Measurements from ENCODE around the gene AGBL1.

Gene AGBL1

DNA sequence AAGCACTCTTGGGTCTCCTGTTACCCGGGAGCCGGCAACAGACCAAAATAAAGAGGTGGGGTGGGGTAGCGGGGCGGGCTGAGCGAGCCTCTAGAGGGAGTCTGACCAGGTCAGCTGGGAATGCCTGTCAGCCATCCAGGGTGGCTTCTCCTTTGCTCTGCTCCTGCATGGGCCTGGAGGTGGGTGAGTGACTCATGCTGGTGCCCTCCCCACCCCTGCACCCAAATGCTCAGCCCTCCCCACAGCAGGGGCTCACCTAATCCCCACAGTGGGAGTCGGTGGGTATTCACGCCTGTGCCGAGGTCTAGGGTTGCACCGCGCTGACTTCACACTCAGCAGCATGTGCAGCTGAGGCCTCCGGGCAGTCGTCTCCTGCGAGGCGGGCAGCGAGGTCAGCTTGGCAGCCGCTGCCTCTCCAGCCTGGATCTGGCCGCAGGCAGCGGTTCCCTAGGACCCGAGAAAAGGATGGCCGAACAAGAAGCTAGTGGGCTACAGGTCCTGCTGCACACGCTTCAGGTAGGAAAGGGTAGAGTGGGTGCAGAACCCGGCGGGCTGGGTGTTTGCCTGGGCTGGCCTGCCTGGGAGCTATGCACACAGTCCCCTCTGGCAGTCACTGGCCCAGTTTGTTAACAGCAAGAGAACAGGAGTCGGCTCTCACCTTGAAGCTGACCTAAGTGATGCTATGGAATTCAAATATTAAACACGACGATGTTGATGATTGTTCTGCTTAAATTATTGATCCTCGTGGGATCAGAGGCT, at the start of gene AGBL1:
TSS of gene AGBL1 (plus strand) at position 364 of the 759 bp plus-strand sequence.
- DNase-seq: no peak

DNA sequence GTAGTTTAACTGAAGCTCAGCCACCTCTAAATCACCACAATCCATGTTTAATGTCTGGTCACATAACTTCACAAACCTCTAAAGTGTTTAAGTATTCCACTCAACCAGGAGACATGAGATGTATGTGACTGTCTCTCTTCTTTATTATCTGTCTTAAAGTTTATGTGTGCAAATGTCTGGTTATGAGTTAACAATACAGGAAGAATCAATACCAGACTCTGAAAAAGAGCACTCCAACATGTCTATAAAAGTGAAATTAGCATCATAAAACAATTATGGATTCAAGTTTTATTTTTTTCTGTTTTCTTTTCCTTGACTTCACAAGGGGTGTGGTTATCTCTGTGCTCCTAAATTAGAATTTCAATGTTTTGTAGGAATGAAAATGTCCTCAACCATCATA, 44.8 kb upstream of the AGBL1 start:
- no peak for DNase-seq

DNA sequence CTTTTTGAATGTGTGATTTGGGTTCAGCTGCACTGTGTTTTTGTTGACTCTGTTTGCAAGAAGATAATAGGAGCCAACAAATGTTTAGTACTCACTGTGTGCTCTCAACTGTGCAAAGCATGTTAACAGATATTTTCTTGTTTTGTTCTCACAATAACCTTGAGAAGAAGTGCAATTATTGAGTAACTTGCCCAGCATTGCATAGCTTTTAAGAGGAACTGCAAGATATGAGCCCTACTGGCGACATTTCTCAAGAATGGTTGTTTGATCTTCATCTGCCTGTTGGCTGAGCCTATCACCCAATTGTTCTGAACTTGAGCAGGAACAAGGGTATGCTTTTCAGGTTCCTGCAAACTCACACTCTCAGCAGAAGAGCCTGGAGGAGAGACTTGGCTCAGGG, 43.4 kb upstream of the AGBL1 start:
- DNase-seq: no peak

DNA sequence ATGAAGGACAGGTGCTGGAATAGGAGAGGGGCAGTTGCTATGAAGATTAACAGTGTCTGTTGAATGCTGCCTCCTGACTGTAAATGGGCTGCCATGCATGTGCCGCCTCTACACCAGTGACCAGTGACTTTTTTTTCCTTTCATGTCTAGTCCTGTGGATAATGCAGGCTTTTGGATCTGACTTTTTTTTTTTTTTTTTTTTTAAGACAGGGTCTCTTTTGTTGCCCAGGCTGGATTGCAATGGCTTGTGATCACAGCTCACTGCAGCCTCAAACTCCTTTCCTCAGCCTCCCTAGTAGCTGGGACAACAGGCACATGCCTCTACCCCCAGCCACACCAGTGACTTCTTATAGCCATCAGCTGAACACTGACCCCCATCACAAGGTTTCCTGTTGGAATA, 41.2 kb upstream of the AGBL1 start:
- DNase-seq: no peak

DNA sequence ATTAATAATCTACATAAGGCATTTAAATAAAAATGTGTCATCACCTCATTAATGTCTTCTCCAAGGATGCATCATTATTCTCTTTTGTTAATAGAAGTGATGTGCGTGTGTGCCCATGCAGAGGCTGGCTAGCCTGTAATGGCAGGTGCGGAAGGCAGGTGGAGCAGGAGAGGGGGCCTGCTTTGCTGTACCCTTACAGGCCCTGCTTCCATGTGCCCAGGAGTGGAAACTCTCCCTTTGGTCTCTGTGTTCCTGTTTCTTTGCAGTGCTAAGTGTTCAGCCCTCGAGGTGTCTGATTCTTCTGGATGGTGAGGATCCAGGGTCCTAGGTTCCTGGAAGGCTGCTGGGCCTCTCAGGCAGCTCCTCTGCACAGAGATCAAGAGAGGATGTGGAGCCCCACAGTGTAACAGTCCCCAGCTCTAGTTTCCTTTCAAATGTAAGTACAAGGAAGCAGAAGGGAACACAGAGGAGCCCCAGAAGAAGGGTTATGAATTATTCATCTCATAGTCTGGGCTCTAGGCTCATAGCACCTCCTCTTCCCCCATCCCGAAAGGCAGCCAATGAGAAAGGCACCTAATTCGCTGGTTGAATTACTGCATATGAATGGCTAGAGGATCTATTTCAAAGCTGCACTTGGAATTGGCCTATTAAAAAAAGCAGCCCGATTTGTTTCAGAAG, 39.2 kb upstream of the AGBL1 start:
- no peak for DNase-seq

DNA sequence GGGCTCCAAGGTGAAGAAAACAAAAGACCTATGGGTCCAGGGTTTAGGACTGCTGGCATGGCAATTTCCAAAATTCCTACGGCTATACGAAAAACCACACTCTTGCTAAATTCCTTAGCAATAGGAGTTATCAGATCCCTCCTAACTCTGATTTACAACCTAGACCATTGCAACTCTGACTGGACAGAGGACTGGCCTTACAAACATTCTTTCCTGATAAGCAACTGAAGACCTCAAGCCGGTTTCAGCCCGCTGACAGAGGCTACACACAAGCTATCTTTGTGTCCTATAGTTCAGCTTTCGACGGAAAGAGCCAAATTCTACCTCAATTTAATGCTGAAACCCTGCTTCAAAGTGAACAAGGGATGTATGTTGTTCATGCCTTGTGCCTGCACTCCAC, 38.3 kb upstream of the AGBL1 start:
- DNase-seq: no peak

DNA sequence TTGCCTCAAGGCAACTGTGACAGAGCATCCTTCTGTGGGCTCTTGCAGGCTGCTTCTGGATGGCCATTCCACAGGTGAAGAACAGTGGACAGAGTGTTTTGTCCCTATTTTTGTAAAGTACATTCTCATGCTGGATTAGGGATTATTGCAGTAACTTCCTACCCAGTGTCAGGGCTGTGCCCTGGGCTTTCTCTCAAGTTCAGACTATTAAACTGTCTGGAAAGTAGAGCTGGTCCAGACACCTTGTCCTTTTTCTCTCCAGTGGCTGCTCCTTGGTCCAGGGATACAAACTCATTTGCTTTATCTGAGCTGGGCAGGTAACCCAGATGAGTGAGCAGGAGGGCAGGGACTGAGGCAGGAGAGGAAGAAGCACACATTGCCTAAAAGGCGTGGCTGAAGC, 37.4 kb upstream of the AGBL1 start:
- DNase-seq: no peak

DNA sequence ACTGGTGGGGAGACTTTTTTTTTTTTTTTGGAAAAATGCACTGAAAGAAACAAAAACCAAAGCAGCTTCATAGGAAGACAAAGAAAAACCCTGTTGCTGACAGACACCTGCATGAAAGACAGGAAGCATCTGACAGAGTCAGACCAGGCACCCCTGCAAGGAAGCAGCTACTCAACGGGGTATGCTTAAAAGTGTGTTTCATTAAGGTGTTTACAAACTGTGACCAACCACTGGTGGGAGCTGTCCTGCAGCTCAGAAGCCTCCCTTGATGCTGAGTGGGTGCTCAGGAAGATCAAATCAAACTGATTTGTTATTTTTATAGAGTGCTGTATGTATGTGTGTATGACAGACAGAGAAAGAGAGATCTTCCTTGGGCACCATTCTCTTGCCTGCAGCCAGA, 34.7 kb upstream of the AGBL1 start:
- no peak for DNase-seq

DNA sequence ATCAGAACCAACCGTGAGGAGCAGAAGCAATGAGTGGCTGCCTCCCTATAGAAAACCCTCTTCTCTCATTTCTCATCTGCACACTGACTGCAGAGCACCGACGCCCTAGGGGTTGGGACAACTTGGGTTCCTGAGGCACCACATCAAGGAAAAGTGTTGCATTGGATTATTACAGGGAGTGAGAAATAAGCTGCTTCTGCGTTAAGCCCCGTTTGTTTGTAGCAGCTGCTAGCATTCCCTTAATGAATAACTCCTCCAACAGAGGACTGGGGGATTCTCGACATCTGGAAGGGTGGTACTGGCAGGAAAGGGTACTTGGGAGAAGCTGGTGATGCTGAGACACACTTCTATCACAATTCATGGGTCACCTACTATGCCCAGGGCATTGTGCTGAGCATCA, 25.3 kb upstream of the AGBL1 start:
- no peak for DNase-seq

DNA sequence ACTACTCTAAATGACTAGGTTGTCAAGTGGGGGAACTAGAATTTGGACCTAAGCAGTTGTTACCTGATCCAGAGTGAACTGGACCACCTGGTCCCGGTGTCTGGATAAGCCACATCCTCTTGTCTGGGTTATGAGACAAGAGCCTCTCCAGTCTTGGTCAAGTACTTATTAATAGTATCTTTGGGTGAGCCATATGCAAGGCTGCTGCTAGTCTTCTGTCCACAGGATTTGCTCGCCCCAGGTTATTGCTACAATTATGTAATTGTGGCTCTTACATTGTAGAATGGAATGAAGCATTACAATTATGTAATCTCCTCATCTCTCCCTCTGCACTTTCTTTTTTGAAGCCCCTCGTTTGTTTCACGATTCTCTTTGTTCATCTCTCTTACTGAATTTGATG, 24.0 kb upstream of the AGBL1 start:
- DNase-seq: no peak

DNA sequence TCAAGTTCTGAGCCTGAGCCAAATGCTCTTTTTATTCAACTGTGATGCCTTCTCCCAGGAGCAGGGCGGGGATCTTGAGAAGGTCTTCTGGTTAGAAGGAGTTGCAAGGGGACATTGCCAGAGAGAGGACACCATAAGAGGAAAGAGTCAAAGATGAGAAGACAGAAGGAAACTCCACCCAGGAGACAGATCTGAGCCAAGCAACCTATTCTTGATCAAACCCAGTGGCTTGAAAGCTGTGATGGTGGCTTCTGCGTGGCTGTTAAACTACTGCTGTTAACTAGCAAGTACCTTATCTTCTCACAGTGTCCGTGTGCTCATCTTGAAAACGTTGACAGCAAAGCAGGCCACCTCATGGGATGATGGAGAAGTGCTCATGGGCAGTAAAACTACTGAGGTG, 19.8 kb upstream of the AGBL1 start:
- DNase-seq: no peak

DNA sequence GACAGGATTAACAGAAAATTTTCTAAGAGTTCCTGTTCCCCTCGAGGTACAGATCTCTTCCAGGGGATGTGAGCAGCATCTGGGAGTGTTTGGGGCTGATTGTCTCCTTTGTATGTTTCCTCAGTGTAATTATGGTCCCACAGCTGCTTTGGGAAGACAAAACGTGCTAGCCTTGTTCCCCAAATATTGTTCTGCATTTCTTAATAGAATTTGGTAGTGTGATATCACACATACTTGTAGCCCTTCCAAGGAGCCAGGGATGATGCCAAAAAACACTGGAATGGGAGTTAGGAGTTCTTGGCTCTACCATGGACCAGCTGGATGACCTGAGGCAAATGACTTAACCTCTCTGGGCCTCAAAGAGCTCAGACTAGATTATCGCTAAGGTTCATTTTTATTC, 19.0 kb upstream of the AGBL1 start:
- DNase-seq: no peak

DNA sequence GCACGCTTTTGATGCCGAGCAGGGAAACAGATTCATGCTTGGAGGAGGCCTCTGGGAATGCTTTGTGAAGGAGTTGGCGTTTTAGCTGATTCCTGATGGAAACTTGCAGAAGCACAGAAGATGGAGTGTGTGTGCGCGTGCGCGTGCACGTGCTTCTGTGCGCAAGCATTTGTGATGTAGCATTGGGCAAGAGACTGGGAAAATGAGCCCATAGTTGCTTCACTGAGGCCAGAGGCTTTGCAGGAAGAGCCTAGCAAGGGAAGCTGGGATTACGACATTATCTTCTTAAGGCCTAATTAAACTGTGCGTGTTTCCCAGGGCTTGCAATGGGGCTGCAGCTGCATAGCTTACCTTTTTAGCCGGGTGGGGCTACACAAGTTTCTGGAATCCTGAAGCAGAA, 18.1 kb upstream of the AGBL1 start:
- no peak for DNase-seq

DNA sequence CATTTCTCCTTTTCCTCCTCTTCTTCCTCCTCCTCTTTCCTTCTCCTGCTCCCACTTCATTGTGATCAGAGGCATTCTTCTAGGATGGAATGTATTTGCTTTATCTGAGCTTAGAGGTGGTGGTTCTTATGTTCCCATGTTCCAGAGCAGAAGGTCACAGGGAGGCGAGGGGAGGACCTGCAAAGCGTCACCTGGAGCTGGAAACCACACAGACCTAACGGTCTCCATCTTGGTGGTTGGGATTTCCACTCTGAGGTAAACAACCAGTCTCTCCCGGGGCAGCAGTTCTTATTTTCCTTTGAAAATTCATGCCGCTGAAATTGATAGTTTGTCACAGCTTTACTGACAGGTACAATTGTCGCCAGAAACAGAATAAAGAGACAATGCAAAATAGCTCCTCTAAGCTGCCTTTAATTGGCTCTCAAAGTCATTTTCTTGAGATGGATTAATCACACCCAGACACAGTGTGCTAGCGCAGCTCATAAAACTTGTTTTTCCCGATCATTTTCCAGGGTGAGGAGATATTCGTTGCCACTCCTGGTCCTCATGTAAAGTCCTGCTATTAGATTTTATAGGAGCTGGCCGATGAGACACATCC, 16.9 kb upstream of the AGBL1 start:
- DNase-seq: no peak

DNA sequence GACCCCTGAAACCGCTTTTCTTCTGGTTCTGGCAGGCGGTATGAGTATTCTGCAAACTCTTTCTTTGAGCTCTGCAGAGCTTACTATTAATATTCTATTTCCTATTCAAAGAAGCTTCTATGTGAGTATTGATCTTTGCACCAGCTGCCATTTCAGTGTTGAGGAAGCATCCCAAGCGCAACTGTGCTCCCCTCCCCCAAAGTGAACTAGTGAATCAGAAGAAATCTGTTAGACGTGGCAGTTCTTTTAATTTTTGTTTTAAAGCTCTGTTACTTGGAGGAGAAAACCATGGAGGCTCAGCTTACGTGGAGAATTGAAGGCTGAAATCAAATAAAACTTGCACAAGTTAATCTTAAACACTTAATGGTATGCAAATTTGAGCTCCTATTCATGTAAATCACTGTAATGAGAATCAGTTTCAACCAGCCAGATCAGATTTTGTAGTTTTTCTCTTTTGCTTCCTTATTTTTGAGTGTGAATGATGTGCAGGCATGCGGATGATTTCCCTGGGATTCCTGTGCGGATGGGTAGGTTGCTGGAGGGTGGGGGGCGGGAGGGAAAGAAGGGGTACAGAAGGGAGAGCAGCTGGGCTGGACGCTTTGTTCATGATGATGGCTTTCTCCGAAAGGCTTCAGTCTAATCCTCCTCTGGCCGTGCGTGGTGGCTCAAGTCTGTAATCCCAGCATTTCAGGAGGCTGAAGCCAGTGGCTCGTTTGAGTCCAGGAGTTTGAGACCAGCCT, 16.1 kb upstream of the AGBL1 start:
- no peak for DNase-seq

DNA sequence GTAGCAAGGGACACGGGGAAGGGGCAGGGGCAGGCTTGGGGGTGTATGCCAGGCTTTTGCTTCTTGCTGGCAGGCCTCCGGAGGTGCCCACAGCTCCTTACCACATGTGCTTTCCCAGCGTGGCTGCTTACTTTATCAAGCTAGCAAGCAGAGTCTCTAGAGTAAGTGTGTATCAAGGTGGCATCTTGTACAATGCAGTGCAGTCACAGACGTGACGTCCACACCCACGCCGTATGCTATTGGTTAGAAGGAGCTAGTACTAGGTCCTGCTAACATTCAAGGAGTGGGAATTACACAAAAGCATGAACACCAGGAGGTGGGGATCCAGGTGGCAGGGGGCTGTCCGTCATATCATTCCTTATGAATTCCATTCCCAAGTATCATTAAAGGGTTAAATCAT, 15.3 kb upstream of the AGBL1 start:
- no peak for DNase-seq

DNA sequence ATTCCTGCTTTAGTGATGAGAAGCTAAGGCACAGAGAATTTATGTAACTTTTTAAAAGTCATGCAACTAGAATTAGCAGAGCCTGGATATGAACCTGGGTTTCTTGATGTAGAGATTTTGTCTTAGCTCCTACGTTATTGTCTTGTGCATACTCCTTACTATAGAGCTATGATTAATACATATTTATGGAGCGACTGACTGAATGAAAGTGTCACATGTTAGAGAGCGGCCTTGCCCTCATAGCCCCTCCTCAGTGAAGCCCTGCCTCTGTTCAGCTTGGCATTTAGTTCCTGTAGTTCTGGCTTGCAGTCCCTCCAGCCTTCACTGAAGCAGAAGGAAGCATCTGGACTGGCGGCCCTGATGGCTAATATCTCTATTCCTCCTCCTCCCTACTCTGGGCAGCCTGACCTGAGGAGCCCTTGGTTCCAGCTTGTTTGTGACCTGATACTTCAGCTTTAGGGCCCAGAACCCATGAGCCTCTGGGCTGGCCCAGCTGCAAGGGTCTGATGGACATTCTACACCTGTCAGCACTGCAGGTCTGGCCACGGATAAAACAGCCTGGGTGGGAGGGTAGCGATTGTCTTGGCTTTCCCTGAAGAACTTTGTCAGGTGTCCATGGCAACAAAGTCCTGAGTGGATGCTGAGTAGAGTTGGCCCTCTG, 13.4 kb upstream of the AGBL1 start:
- no peak for DNase-seq

DNA sequence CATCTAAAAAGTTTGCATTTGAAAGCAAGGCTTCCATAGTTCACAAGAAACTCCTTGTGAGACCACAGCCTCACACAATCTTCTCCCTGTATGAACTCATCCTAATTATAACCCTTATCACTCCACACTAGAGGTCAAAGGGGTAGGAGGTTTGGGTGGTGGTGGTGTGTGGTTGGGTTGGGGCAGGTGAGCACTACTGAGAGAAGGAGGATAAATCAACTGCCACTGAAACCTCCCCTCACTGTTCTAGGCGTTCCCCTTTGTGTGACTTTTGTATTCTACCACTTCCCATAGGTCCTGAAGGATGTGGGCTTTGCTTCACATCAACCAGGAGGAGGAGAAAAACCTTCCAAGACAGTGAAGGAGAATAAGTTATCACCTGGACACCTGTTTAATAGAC, 6.4 kb upstream of the AGBL1 start:
- DNase-seq: no peak

DNA sequence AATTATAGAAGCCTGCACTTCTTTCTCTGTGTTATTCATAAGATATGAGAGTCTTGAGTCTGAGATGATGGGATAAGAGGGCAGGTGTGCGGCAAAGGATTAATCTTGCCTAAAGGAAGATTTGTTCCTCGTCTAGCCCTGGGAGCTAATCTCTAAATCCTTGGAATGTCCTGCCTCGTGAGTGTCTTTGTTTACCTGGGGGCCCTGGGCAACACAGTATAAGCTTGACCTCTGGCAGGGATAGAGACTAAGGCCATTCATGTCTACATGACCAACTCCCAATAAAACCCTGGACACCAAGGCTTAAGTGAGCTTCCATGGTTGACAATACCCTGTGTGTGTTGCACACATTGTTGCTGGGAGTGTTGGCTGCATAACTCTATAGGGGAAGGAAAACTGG, 3.2 kb upstream of the AGBL1 start:
- DNase-seq: no peak

DNA sequence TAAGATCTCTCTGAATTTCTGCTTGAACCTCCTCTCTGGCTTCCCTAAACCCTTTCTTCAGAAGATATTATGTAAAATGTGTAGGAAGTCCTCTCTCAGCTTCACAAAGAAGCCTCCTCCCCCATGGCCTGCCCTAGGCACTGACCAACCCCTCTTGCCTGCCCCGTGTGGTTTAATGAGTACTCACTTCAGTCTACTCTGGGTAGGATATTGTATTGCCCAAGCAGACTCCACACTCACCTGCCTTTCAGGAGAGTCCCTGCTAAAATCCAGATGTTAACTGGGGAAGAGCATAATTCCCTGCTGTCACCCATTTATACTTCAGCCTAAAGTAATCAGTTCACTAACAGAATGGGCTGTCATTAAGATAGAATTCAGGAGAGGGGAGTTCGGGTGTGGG, 2.6 kb upstream of the AGBL1 start:
- no peak for DNase-seq

DNA sequence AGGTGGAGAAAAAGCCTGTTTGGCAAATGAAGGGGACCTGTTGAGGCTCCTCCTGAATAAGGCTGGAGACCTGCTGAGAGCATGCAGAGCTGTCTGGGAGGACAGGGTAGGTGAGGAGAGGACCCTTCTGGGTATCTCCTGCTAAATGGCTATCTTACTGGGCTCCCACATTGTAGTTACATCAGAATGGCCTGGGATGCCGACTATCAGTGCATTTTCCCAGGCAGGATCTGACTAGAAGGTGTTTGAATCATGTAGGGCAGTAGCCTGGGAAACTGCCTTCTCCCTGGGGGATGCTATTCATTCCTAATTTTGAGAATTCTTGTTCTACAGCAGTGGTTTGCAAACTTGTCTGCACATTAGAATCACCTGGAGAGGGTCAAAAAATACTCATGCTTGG, 631 bp downstream of the AGBL1 start:
- DNase-seq: no peak

DNA sequence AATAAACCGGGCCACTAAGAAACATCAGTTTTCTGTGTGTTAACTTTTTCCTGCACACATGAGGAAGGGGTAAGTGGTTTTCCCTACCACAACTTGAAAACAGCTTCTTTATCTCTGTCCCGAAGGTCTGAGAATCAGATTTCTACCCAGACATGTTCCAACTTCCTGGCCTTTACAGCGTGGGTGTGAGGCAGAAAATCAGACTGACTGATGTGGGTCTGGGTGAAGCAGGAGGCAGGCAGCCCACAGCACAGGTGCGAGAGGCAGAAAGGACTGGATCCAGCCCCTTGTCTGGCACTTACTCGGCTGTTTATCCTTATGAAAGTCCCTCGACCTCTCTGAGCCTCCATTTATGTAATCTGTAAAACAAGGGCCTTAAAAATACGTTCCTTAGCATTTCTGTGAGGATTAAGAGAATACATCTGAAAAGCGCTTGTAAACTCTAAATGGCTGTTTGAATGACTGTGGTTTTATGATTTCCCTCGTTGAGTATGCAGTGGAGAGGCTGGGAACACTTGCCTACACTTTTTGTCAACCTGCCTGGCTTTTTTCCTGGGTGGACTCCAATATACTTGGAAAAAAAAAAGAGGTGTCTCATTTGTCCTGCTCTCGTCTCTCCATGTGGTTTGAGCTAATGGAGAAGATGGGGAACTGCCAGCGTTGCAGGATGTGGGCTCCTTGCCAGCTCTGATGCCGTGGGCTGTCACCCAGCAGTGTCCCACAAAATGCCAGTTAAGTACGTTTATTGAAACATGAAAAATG, 3.1 kb downstream of the AGBL1 start:
- DNase-seq: peak; percentile 47

All from NCI-H2171 (cell line).